GM12864 (cell line): Measurements from ENCODE around the gene PJA2.

Experiments used
- DNase-seq: peaks from one replicate; pipeline ENCODE4 v3.0.0-alpha.2; 2011; ENCODE audit warnings: low read depth
- H3K4me3 ChIP-seq: 2 replicates; pipeline ENCODE4 v1.5.1; 2011; ENCODE audit warnings: mild to moderate bottlenecking, low read depth, low read length, control low read depth
- CTCF ChIP-seq: IDR thresholded peaks from 2 replicates; pipeline ENCODE4 v1.5.1; 2011; ENCODE audit warnings: low read depth, mild to moderate bottlenecking, moderate library complexity, low read length, control low read depth, inconsistent platforms; ENCODE audit errors: missing control alignments

PJA2 gene

DNA sequence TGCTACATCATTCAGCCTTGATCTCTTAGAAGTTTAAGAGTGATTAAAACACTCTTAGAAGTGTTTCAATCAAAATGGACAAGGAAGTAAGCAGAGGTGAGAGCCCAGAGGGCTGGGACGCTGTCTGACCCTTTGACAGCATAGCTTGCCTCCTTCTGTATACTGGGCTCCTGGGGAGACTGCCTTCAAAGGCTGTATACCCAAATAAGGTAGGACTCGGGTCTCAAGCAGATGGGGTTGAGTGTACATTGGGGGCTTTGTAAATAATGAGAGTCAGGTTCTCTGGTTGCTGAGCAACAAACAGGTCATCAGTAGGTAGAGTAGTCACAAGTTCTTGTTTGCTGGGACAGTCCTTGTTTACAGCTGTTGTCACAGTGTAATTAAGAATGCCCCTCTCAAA, 97.1 kb downstream of the PJA2 start:
- H3K4me3 ChIP-seq, result no peak overlapping the region
- DNase-seq, result no peak
- no peak for TF ChIP-seq CTCF

DNA sequence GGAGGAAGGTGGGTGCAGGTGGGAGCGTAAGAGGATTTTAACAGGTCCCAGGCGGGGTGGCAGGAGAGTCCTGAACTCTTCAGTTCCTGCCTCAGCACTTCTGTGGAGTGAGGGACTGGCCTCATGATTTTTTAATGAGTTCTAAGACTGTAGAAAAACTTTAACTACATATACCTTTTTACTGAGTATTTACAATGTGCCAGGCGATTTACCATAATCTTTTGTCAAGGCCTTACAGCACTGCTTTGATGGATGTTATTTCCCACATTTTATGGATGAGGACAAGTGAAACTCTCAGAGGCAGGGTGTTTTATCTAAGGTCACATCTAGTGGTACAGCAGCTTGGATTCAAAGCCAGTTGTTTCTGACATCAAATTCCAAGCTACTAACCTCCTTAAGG, 99.5 kb downstream of the PJA2 start:
- H3K4me3 ChIP-seq, result no peak overlapping the region
- no peak for TF ChIP-seq CTCF
- DNase-seq, result no peak

GRCh38 chr5:109309326-109310063, 100.3 kb downstream of the PJA2 start:
- no peak overlapping the region for H3K4me3 ChIP-seq
- TF ChIP-seq CTCF, result no peak
- no peak for DNase-seq

DNA sequence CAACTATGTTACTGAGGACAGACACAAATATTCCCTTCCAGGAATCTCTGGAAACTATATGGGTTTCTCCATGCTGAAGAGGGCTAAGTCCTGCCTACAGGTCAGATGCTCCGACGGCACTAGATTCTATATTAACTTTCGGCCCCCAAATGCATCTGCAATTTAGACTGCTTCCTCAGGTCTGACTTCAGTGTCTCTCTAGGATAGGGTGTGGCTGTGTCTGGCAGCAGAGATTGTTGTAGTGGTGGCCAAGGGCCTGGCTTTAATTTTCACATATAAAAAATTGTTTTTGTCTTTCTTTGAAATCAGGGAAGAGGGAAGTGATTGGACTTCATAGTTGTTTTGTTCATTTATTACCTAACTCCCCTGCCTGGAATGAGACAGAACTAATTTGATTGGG, 101.8 kb downstream of the PJA2 start:
- TF ChIP-seq CTCF, result no peak
- DNase-seq, result no peak
- no peak overlapping the region for H3K4me3 ChIP-seq

- H3K4me3 ChIP-seq, result no peak overlapping the region
- no peak for TF ChIP-seq CTCF
- no peak for DNase-seq
Measured at GRCh38 chr5:109307456-109307855, 102.3 kb downstream of the PJA2 start.

GRCh38 chr5:109305352-109305751, 104.4 kb downstream of the PJA2 start:
- TF ChIP-seq CTCF, result no peak
- DNase-seq, result no peak
- H3K4me3 ChIP-seq, result no peak overlapping the region

GRCh38 chr5:109304309-109304708, 105.5 kb downstream of the PJA2 start:
- DNase-seq, result no peak
- H3K4me3 ChIP-seq, result no peak overlapping the region
- no peak for TF ChIP-seq CTCF
